ENCODE results near the gene NUP43. TPM values are rescaled to one million over a fixed set of nuclear protein-coding genes. Genes with fewer than 3 reads are reported as not detected.
"Not testable (repeated sequence)": the region's sequence is repeated elsewhere in the genome, so short reads cannot be mapped to it uniquely, and the experiment has no call there.

NUP43 gene
- total RNA-seq, 1 donor from 2014 or later: 28.1 TPM

DNA sequence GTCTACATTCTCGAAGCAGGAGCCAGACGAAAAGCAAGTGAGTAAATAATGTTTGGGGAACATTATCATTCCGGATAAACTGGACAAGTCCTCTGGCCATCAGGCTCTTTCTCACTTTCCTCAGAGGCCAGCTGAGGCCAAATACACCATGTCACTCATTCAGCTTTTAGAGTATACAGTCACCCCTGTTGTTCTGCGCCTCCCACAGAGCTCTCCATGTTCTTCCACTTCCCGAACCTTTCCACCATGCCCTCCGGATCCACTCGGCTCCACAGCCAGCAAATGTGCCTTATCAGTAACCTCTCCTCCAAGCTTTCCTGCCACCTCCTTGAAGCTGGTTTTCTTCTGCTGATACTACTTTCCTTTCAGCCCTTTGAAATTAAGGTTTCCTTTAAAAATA, 60.1 kb downstream of the NUP43 start:
- Mint-ChIP-seq H3K36me3 (ENCODE audit: low read depth) (peaks cover 15% of the 10 kb centered on the region), H3K27me3 (ENCODE audit: low read depth) (no peaks in the 10 kb centered on the region), H3K4me3 (ENCODE audit: unreplicated experiment) (no peak overlapping the region), H3K9me3 (ENCODE audit: low read depth) (no peaks in the 10 kb centered on the region), H3K27ac (ENCODE audit: unreplicated experiment) (peak overlapping the region; percentile 66), H3K4me1 (ENCODE audit: low read depth) (peaks cover 10% of the 10 kb centered on the region)
- no peak for DNase-seq (ENCODE audit: low spot score)
- TF ChIP-seq CTCF (IDR thresholded peaks at IDR 0.05): no peak

- Mint-ChIP-seq H3K9me3 (ENCODE audit: low read depth) (no peaks in the 10 kb centered on the region), H3K4me3 (ENCODE audit: unreplicated experiment) (no peak overlapping the region), H3K4me1 (ENCODE audit: low read depth) (peaks cover 14% of the 10 kb centered on the region), H3K27ac (ENCODE audit: unreplicated experiment) (no peak overlapping the region), H3K36me3 (ENCODE audit: low read depth) (peaks cover 18% of the 10 kb centered on the region), H3K27me3 (ENCODE audit: low read depth) (no peaks in the 10 kb centered on the region)
- TF ChIP-seq CTCF (IDR thresholded peaks at IDR 0.05): no peak
- no peak for DNase-seq (ENCODE audit: low spot score)
Observed at GRCh38 chr6:149683256-149683859, 63.0 kb downstream of the NUP43 start.

GRCh38 chr6:149681845-149682244, 64.5 kb downstream of the NUP43 start:
- not testable (repeated sequence) for DNase-seq (ENCODE audit: low spot score); H3K27ac Mint-ChIP-seq (ENCODE audit: unreplicated experiment); H3K9me3 Mint-ChIP-seq (ENCODE audit: low read depth); H3K4me3 Mint-ChIP-seq (ENCODE audit: unreplicated experiment); H3K27me3 Mint-ChIP-seq (ENCODE audit: low read depth)
- Mint-ChIP-seq H3K36me3 (ENCODE audit: low read depth) (peaks cover 24% of the 10 kb centered on the region), H3K4me1 (ENCODE audit: low read depth) (peaks cover 14% of the 10 kb centered on the region)

DNA sequence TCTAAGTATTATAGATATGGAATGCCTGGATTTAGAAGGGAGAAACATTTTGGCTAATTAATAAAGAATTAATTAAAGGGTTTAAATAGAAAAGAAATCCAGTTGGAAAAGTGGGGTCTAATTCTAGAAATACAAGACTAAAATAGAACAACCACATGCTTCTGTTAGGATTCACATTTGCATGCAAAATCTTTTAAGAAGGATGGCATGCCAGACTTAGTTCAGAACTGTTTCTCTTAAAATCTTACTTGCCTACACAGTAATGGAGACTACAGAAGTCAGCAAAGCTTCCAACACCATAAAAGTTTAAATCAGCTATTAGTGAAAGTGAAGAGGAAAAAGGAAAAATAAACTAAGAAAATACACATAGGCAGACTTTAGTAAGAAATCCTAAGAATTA, 65.1 kb downstream of the NUP43 start:
- H3K27ac Mint-ChIP-seq (ENCODE audit: unreplicated experiment): peak overlapping the region; percentile 47
- no peak for DNase-seq (ENCODE audit: low spot score)
- H3K4me3 Mint-ChIP-seq (ENCODE audit: unreplicated experiment): no peak overlapping the region
- TF ChIP-seq CTCF (IDR thresholded peaks at IDR 0.05): no peak
- H3K4me1 Mint-ChIP-seq (ENCODE audit: low read depth): peaks cover 14% of the 10 kb centered on the region
- H3K36me3 Mint-ChIP-seq (ENCODE audit: low read depth): peaks cover 27% of the 10 kb centered on the region
- no peaks in the 10 kb centered on the region for H3K9me3 Mint-ChIP-seq (ENCODE audit: low read depth)
- H3K27me3 Mint-ChIP-seq (ENCODE audit: low read depth): no peaks in the 10 kb centered on the region

DNA sequence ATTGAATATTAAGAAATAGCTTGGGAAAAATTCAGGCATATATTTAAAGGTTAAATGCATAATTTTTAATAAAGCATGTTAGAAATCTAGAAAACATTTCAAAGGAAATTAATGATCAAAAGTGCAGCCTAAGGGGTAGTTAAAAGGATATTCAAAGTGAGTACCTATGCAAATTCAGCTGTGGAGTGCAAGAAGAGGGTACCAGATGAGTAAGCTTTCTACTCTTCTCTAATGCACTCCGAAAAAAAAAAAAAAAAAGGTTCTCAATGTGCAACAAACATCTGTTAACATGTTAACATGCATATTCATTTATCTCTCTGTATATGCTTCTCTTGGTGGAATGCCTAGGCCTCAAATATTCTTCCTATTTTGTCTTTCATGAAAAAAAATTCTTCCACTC, 65.8 kb downstream of the NUP43 start:
- no peak overlapping the region for H3K27ac Mint-ChIP-seq (ENCODE audit: unreplicated experiment)
- H3K4me3 Mint-ChIP-seq (ENCODE audit: unreplicated experiment): no peak overlapping the region
- H3K27me3 Mint-ChIP-seq (ENCODE audit: low read depth): no peaks in the 10 kb centered on the region
- peaks cover 14% of the 10 kb centered on the region for H3K4me1 Mint-ChIP-seq (ENCODE audit: low read depth)
- TF ChIP-seq CTCF (IDR thresholded peaks at IDR 0.05): no peak
- no peak for DNase-seq (ENCODE audit: low spot score)
- H3K36me3 Mint-ChIP-seq (ENCODE audit: low read depth): peaks cover 29% of the 10 kb centered on the region
- no peaks in the 10 kb centered on the region for H3K9me3 Mint-ChIP-seq (ENCODE audit: low read depth)

Other genes starting within 250 kb of the NUP43 start
- 28.8 to 30.0 TPM (median 29.8 TPM) in 3 replicates for gene PPIL4, start 200.5 kb downstream of the NUP43 start, total RNA-seq
- gene GINM1, start 180.2 kb downstream of the NUP43 start, total RNA-seq: 53.5 to 60.1 TPM (median 58.6 TPM) in 3 replicates
- 15.2 to 19.2 TPM (median 17.1 TPM) in 3 replicates for gene KATNA1, start 97.8 kb downstream of the NUP43 start, total RNA-seq
- gene LATS1, start 28.4 kb downstream of the NUP43 start, total RNA-seq: 32.3 to 34.6 TPM (median 34.6 TPM) in 3 replicates
- 83.4 to 88.8 TPM (median 84.8 TPM) in 3 replicates for gene PCMT1, start 3.2 kb upstream of the NUP43 start, total RNA-seq
- gene LRP11, start 117.8 kb upstream of the NUP43 start, total RNA-seq: 61.4 to 81.7 TPM (median 61.9 TPM) in 3 replicates
- not detected in 3 replicates for gene RAET1E, start 151.6 kb upstream of the NUP43 start, total RNA-seq
- gene RAET1G, start 176.6 kb upstream of the NUP43 start, total RNA-seq: 0.51 to 0.60 TPM (median 0.54 TPM) in 3 replicates
- gene ULBP2, start 195.5 kb upstream of the NUP43 start, total RNA-seq: 7.7 to 15.1 TPM (median 13.9 TPM) in 3 replicates
- gene ULBP1, start 217.4 kb upstream of the NUP43 start, total RNA-seq: 2.8 to 29.8 TPM (median 29.8 TPM) in 3 replicates

Data from chondrocyte (in vitro differentiated cells).